Measurements from ENCODE around the gene TTC34.

GRCh38 chr1:2826736-2827292 is 25.3 kb upstream of the TTC34 start:
- TF ChIP-seq, protein P1, sequence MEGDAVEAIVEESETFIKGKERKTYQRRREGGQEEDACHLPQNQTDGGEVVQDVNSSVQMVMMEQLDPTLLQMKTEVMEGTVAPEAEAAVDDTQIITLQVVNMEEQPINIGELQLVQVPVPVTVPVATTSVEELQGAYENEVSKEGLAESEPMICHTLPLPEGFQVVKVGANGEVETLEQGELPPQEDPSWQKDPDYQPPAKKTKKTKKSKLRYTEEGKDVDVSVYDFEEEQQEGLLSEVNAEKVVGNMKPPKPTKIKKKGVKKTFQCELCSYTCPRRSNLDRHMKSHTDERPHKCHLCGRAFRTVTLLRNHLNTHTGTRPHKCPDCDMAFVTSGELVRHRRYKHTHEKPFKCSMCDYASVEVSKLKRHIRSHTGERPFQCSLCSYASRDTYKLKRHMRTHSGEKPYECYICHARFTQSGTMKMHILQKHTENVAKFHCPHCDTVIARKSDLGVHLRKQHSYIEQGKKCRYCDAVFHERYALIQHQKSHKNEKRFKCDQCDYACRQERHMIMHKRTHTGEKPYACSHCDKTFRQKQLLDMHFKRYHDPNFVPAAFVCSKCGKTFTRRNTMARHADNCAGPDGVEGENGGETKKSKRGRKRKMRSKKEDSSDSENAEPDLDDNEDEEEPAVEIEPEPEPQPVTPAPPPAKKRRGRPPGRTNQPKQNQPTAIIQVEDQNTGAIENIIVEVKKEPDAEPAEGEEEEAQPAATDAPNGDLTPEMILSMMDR (IDR thresholded peaks at IDR 0.05) = no peak
- no peak for TF ChIP-seq POLR2A (IDR thresholded peaks at IDR 0.05)
